Tibial artery (tissue), 4 donors: ENCODE measurements around the gene COTL1.

Experiments
- DNase-seq, 2 donors: peaks; one replicate each; pipeline ENCODE4 v3.0.0-alpha.2; 2019
- H3K27ac ChIP-seq, 2 donors: fragments of 200-600 bp; sonication (generic) in 1 of 2; 1 replicate in 1 of 2; 2 replicates in 1 of 2; pipeline ENCODE4 v1.5.1; 2018 to 2019; ENCODE audit warnings: mild to moderate bottlenecking in 1 of 2
- H3K27me3 ChIP-seq, 2 donors: fragments of 200-600 bp; sonication (generic) in 1 of 2; one replicate each; pipeline versions ENCODE4 v1.5.1 to v1.6.0; 2016 to 2019
- H3K36me3 ChIP-seq, 3 donors: fragments of 200-600 bp; sonication (generic) in 2 of 3; one replicate each; pipeline ENCODE4 v1.5.1; 2016 to 2019; ENCODE audit warnings: mild to moderate bottlenecking in 2 of 3
- H3K4me1 ChIP-seq, 4 donors: fragments of 200-600 bp; sonication (generic) in 2 of 4; 1 replicate in 3 of 4; 2 replicates in 1 of 4; pipeline ENCODE4 v1.5.1; 2016 to 2019
- H3K4me3 ChIP-seq, 2 donors: fragments of 200-600 bp; sonication (generic) in 1 of 2; 1 replicate in 1 of 2; 2 replicates in 1 of 2; pipeline ENCODE4 v1.5.1; 2018 to 2019; ENCODE audit warnings: mild to moderate bottlenecking in 2 of 2
- H3K9me3 ChIP-seq, 3 donors: fragments of 200-600 bp; sonication (generic) in 1 of 3; one replicate each; pipeline ENCODE4 v1.5.1; 2016 to 2019
- CTCF ChIP-seq, 2 experiments: fragments of 200-600 bp in 1 of 2; fragments of 450-650 bp in 1 of 2; IDR thresholded peaks; one replicate each; pipeline ENCODE4 v1.5.1; 2017 to 2019; ENCODE audit warnings: antibody characterized with exemption in 2 of 2, mild to moderate bottlenecking in 1 of 2, moderate library complexity in 1 of 2
- intact Hi-C: fragments of 100-400 bp; cut with DNase I; formaldehyde crosslinking; loops from one replicate; pipeline ENCODE4 v1.15.0; 2023; ENCODE audit warnings: low total_unique reads

The COTL1 gene

DNA sequence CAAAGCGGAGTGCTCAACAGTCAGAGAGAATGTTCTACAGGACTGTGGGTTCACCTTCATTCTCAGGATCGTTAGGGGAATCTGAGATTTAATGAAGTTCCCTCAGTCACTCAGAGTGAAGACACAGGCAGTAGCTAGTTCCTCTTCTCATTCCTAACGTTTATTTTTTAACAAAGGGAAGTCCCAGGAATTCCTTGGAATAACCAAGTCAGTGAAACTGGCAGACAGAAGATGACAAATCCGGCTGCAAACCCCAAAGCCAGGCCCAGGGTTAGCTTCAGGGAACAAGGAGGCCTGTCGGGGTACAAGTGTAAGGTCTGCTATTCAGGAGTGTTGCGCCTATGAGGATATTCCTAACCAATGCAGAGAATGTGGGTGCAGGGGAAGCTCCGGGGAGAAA is 42.0 kb downstream of the COTL1 start:
- no peak overlapping the region for H3K27ac ChIP-seq
- H3K4me3 ChIP-seq: no peak overlapping the region
- intact Hi-C loops: no loop called here
- H3K27me3 ChIP-seq: no peaks in the 10 kb centered on the region
- no peak for DNase-seq
- H3K4me1 ChIP-seq: no peaks in the 10 kb centered on the region
- no peaks in the 10 kb centered on the region for H3K36me3 ChIP-seq
- no peaks in the 10 kb centered on the region for H3K9me3 ChIP-seq
- TF ChIP-seq CTCF (IDR thresholded peaks at IDR 0.05): no peak

DNA sequence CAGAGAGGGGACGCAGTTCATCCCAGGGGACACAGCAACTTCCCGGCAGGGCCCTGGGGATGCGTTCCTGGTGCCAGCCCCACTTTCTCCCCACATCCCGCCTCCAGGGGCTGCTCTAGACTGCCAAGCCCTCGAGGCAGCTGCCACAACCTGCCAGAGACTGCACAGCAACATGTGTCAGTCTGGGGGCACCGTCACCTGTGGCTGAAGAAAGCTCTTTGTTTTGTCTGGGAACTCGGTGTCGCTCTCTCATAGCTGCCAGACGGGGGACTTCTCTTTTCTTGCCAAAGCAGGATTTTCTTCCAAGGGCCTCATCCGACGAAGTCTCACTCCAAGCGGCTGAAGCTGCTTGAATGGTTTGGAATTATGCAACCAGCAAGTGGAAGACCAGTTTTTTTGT is 43.7 kb downstream of the COTL1 start:
- H3K9me3 ChIP-seq: peaks cover 0 to 6% (median 0%) of the 10 kb centered on the region in 3 donors
- H3K36me3 ChIP-seq: no peaks in the 10 kb centered on the region
- H3K27me3 ChIP-seq: no peaks in the 10 kb centered on the region
- no peak overlapping the region for H3K4me3 ChIP-seq
- TF ChIP-seq CTCF (IDR thresholded peaks at IDR 0.05): no peak
- DNase-seq: no peak
- intact Hi-C loops: no loop called here
- no peaks in the 10 kb centered on the region for H3K4me1 ChIP-seq
- no peak overlapping the region for H3K27ac ChIP-seq

GRCh38 chr16:84572096-84572495 is 45.8 kb downstream of the COTL1 start:
- no peak for DNase-seq
- TF ChIP-seq CTCF (IDR thresholded peaks at IDR 0.05): no peak
- peaks cover 0 to 6% (median 0%) of the 10 kb centered on the region in 3 donors for H3K9me3 ChIP-seq
- intact Hi-C loops: no loop called here
- no peak overlapping the region for H3K4me3 ChIP-seq
- H3K27ac ChIP-seq: no peak overlapping the region
- no peaks in the 10 kb centered on the region for H3K27me3 ChIP-seq
- H3K4me1 ChIP-seq: no peaks in the 10 kb centered on the region
- no peaks in the 10 kb centered on the region for H3K36me3 ChIP-seq

DNA sequence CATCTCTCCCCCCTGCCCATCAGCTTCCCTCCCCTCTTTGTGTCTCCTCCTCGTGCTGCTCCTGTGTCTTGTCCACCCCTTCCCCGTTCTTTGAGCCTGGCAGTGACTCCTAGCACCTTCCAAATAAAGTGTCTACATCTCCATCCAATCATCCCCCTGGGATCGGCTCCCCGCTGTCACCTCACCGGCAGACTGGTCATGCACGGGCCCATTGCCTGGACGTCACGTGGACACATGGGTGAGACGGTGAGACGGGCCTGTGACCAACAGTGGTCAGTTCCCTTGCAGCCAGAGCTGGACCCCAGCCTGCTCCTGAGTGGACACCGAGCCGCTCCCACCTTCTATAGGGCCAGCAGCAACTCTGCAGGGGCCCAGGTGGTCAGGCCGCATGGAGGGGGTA is 46.4 kb downstream of the COTL1 start:
- Histone ChIP-seq H3K9me3 (peaks cover 0 to 6% (median 0%) of the 10 kb centered on the region in 3 donors), H3K36me3 (no peaks in the 10 kb centered on the region), H3K4me3 (no peak overlapping the region), H3K4me1 (no peaks in the 10 kb centered on the region), H3K27me3 (no peaks in the 10 kb centered on the region), H3K27ac (no peak overlapping the region)
- intact Hi-C loops: no loop called here
- TF ChIP-seq CTCF (IDR thresholded peaks at IDR 0.05): no peak
- no peak for DNase-seq

GRCh38 chr16:84570739-84571403 is 47.0 kb downstream of the COTL1 start:
- no peaks in the 10 kb centered on the region for H3K27me3 ChIP-seq
- H3K9me3 ChIP-seq: peaks cover 0 to 6% (median 0%) of the 10 kb centered on the region in 3 donors
- no peak for DNase-seq
- no peak overlapping the region for H3K27ac ChIP-seq
- TF ChIP-seq CTCF (IDR thresholded peaks at IDR 0.05): no peak
- intact Hi-C loops: no loop called here
- H3K4me1 ChIP-seq: no peaks in the 10 kb centered on the region
- no peak overlapping the region for H3K4me3 ChIP-seq
- peaks cover 0 to under 1% (median 0%) of the 10 kb centered on the region in 3 donors for H3K36me3 ChIP-seq
